HEK293 (cell line): ENCODE data around the gene DNAH3.
"Not testable (repeated sequence)": the region's sequence is repeated elsewhere in the genome, so short reads cannot be mapped to it uniquely, and the experiment has no call there.

Experiments used
- CTCF ChIA-PET: fragments of 350-600 bp; formaldehyde crosslinking; extraction: SDS; loops from one replicate; lab custom pipeline; 2021; ENCODE audit warnings: antibody characterized with exemption; lab: Yijun Ruan, JAX
- POLR2A ChIA-PET: fragments of 300-600 bp; formaldehyde crosslinking; extraction: SDS; loops from one replicate; lab custom pipeline; 2020; ENCODE audit warnings: antibody characterized with exemption, inconsistent platforms; lab: Yijun Ruan, JAX
- H3K27ac ChIP-seq: fragments of 200-500 bp; sonication (Bioruptor generic); 2 replicates; pipeline ENCODE4 v1.5.1; 2014; ENCODE audit warnings: low read depth, low read length, control low read depth, inconsistent platforms; ENCODE audit errors: extremely low read depth
- H3K36me3 ChIP-seq, 2 experiments: fragments of 200-500 bp in 1 of 2; sonication (Bioruptor generic) in 1 of 2; 1 replicate in 1 of 2; 2 replicates in 1 of 2; pipeline ENCODE4 v1.5.1; 2014 to 2017; ENCODE audit warnings: inconsistent platforms in 2 of 2, low read length in 2 of 2; ENCODE audit not compliant: control insufficient read depth in 2 of 2, insufficient read depth in 1 of 2
- H3K4me1 ChIP-seq: fragments of 200-500 bp; sonication (Bioruptor generic); 2 replicates; pipeline ENCODE4 v1.5.1; 2014; ENCODE audit warnings: mild to moderate bottlenecking, low read length, inconsistent platforms; ENCODE audit not compliant: control insufficient read depth, insufficient read depth
- H3K4me3 ChIP-seq: 2 replicates; pipeline ENCODE4 v1.5.1; 2011; ENCODE audit warnings: low read depth, mild to moderate bottlenecking, control low read depth, low read length, moderate library complexity
- H3K9me3 ChIP-seq: fragments of 200-500 bp; sonication (Bioruptor generic); 2 replicates; pipeline ENCODE4 v1.5.1; 2014; ENCODE audit warnings: low read depth, low read length, inconsistent platforms; ENCODE audit not compliant: control insufficient read depth, insufficient read depth
- KLF7 ChIP-seq: fragments of 450-650 bp; formaldehyde crosslinking; IDR thresholded peaks from 2 replicates; pipeline ENCODE4 v1.5.1; 2016; ENCODE audit warnings: missing biosample characterization, missing genetic modification characterization, borderline replicate concordance
- KLF9 ChIP-seq: fragments of 450-650 bp; formaldehyde crosslinking; IDR thresholded peaks from 2 replicates; pipeline ENCODE4 v1.5.1; 2016; ENCODE audit warnings: missing biosample characterization, missing genetic modification characterization, low read depth
- SETDB1 ChIP-seq: IDR thresholded peaks from one replicate; pipeline ENCODE4 v1.6.1; 2017; ENCODE audit warnings: mild to moderate bottlenecking, low read length, moderate library complexity, mixed read lengths; ENCODE audit not compliant: insufficient read length
- ZBTB44 ChIP-seq: fragments of 450-650 bp; IDR thresholded peaks from 2 replicates; pipeline ENCODE4 v1.5.1; 2018; ENCODE audit warnings: missing biosample characterization, mild to moderate bottlenecking, missing genetic modification characterization
- ZBTB48 ChIP-seq: fragments of 450-650 bp; formaldehyde crosslinking; IDR thresholded peaks from 2 replicates; pipeline ENCODE4 v1.5.1; 2016; ENCODE audit warnings: missing biosample characterization, missing genetic modification characterization
- ZNF112 ChIP-seq: fragments of 450-650 bp; formaldehyde crosslinking; IDR thresholded peaks from 2 replicates; pipeline ENCODE4 v1.5.0; 2017; ENCODE audit warnings: missing biosample characterization, missing genetic modification characterization
- ZNF16 ChIP-seq: fragments of 450-650 bp; formaldehyde crosslinking; IDR thresholded peaks from 2 replicates; pipeline ENCODE4 v1.5.1; 2016; ENCODE audit warnings: low read depth, missing biosample characterization, missing genetic modification characterization
- ZNF169 ChIP-seq: fragments of 450-650 bp; formaldehyde crosslinking; IDR thresholded peaks from 2 replicates; pipeline ENCODE4 v1.5.1; 2016; ENCODE audit warnings: missing biosample characterization, missing genetic modification characterization
- ZNF280C ChIP-seq: fragments of 450-650 bp; formaldehyde crosslinking; IDR thresholded peaks from 2 replicates; pipeline ENCODE4 v1.5.1; 2016; ENCODE audit warnings: missing biosample characterization, missing genetic modification characterization
- ZNF404 ChIP-seq: fragments of 450-650 bp; formaldehyde crosslinking; IDR thresholded peaks from 2 replicates; pipeline ENCODE4 v1.5.1; 2017; ENCODE audit warnings: missing biosample characterization, missing genetic modification characterization
- ZNF658 ChIP-seq: fragments of 450-650 bp; formaldehyde crosslinking; IDR thresholded peaks from 2 replicates; pipeline ENCODE4; 2016; ENCODE audit warnings: missing biosample characterization, missing genetic modification characterization
- ZXDB ChIP-seq: fragments of 450-650 bp; formaldehyde crosslinking; IDR thresholded peaks from 2 replicates; pipeline ENCODE4 v1.5.1; 2016; ENCODE audit warnings: missing biosample characterization, missing genetic modification characterization
- TF ChIP-seq, protein P1 (sequence below): fragments of 450-650 bp; formaldehyde crosslinking; IDR thresholded peaks from 2 replicates; pipeline ENCODE4 v1.5.1; 2016; ENCODE audit warnings: missing biosample characterization, missing genetic modification characterization
- TF ChIP-seq, protein P2 (sequence below): fragments of 450-650 bp; formaldehyde crosslinking; IDR thresholded peaks from 2 replicates; pipeline ENCODE4 v1.5.1; 2016; ENCODE audit warnings: missing biosample characterization, missing genetic modification characterization
- TF ChIP-seq, protein P3 (sequence below): sonication (generic); formaldehyde crosslinking; IDR thresholded peaks from 2 replicates; pipeline ENCODE4 v1.8.1; 2022; ENCODE audit warnings: mild to moderate bottlenecking, moderate library complexity, missing genetic modification reagents

The DNAH3 gene

GRCh38 chr16:21156011-21156410 is 5.4 kb upstream of the DNAH3 start:
- H3K27ac ChIP-seq, H3K9me3 ChIP-seq, POLR2A ChIA-PET, H3K36me3 ChIP-seq, H3K4me3 ChIP-seq, H3K4me1 ChIP-seq: not testable (repeated sequence)
- CTCF ChIA-PET, result interaction anchor here (0.6 to 5.5 kb wide), 9 partner anchors 30 to 1163 kb away, joined by 3 to 37 read pairs (median 3); no protein-coding TSS in a partner anchor

GRCh38 chr16:21153124-21153729 is 2.6 kb upstream of the DNAH3 start:
- H3K36me3 ChIP-seq, H3K4me3 ChIP-seq, H3K27ac ChIP-seq, H3K4me1 ChIP-seq, H3K9me3 ChIP-seq: not testable (repeated sequence)
- ChIA-PET POLR2A (interaction anchor here (0.6 kb wide), 1 partner anchor 48 kb away, joined by 5 read pairs; no protein-coding TSS in a partner anchor), CTCF (interaction anchor here (0.6 kb wide), 2 partner anchors 22 to 228 kb away, joined by 3 to 5 read pairs; no protein-coding TSS in a partner anchor)

- H3K36me3 ChIP-seq, H3K4me3 ChIP-seq, H3K4me1 ChIP-seq, H3K27ac ChIP-seq, CTCF ChIA-PET, H3K9me3 ChIP-seq, POLR2A ChIA-PET: not testable (repeated sequence)
These were observed 1.7 kb upstream of the DNAH3 start for GRCh38 chr16:21152160-21153030.

DNA sequence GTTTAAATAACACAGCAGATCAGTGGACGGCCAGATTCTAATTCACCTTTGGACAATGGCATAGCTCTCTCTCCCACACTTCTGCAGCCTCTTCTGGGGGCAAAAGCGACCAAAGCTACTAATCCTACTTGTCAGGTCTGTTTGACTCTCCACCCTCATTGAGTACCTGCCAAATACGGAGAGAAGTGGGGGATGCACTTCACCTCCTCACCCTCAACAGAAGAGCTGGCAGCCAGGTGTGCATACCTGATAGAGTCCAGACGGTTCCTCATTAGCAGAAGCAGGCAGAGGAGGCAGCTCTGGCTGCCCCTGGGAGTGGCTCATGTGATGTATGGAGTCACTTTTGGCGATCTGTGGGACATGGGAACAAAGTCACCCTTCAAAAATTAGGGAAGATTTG is 4.9 kb downstream of the DNAH3 start:
- Histone ChIP-seq H3K4me3 (no peak overlapping the region), H3K4me1 (no peaks in the 10 kb centered on the region), H3K9me3 (no peaks in the 10 kb centered on the region), H3K36me3 (no peaks in the 10 kb centered on the region), H3K27ac (no peak overlapping the region)
- ChIA-PET POLR2A (no interaction called here), CTCF (interaction anchor here (0.7 kb wide), 1 partner anchor 1058 kb away, joined by 3 read pairs; no protein-coding TSS in a partner anchor)
- TF ChIP-seq ZNF404 (tag by site-specific recombination), result no peak
- TF ChIP-seq ZNF169 (tag by site-specific recombination), result no peak
- TF ChIP-seq KLF7, result no peak
- no peak for TF ChIP-seq ZNF280C
- TF ChIP-seq SETDB1, result no peak
- TF ChIP-seq, protein P1, sequence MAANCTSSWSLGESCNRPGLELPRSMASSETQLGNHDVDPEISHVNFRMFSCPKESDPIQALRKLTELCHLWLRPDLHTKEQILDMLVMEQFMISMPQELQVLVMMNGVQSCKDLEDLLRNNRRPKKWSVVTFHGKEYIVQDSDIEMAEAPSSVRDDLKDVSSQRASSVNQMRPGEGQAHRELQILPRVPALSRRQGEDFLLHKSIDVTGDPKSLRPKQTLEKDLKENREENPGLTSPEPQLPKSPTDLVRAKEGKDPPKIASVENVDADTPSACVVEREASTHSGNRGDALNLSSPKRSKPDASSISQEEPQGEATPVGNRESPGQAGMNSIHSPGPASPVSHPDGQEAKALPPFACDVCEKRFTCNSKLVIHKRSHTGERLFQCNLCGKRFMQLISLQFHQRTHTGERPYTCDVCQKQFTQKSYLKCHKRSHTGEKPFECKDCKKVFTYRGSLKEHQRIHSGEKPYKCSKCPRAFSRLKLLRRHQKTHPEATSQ (tag by site-specific recombination), result no peak
- no peak for TF ChIP-seq ZXDB (tag by site-specific recombination)
- TF ChIP-seq ZNF112 (tag by site-specific recombination), result no peak
- TF ChIP-seq ZBTB44 (tag by site-specific recombination), result no peak
- no peak for TF ChIP-seq ZBTB48 (tag by site-specific recombination)
- TF ChIP-seq ZNF16 (tag by site-specific recombination), result no peak
- TF ChIP-seq, protein P2, sequence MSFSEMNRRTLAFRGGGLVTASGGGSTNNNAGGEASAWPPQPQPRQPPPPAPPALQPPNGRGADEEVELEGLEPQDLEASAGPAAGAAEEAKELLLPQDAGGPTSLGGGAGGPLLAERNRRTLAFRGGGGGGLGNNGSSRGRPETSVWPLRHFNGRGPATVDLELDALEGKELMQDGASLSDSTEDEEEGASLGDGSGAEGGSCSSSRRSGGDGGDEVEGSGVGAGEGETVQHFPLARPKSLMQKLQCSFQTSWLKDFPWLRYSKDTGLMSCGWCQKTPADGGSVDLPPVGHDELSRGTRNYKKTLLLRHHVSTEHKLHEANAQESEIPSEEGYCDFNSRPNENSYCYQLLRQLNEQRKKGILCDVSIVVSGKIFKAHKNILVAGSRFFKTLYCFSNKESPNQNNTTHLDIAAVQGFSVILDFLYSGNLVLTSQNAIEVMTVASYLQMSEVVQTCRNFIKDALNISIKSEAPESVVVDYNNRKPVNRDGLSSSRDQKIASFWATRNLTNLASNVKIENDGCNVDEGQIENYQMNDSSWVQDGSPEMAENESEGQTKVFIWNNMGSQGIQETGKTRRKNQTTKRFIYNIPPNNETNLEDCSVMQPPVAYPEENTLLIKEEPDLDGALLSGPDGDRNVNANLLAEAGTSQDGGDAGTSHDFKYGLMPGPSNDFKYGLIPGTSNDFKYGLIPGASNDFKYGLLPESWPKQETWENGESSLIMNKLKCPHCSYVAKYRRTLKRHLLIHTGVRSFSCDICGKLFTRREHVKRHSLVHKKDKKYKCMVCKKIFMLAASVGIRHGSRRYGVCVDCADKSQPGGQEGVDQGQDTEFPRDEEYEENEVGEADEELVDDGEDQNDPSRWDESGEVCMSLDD, result no peak
- TF ChIP-seq, protein P3, sequence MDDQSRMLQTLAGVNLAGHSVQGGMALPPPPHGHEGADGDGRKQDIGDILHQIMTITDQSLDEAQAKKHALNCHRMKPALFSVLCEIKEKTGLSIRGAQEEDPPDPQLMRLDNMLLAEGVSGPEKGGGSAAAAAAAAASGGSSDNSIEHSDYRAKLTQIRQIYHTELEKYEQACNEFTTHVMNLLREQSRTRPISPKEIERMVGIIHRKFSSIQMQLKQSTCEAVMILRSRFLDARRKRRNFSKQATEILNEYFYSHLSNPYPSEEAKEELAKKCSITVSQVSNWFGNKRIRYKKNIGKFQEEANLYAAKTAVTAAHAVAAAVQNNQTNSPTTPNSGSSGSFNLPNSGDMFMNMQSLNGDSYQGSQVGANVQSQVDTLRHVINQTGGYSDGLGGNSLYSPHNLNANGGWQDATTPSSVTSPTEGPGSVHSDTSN (CRISPR knock-in tag), result no peak
- TF ChIP-seq KLF9 (tag by site-specific recombination), result no peak
- TF ChIP-seq ZNF658 (tag by site-specific recombination), result no peak
